K562 (cell line): ENCODE results near the gene SCUBE2.

Experiments used
- CTCF ChIP-seq, 3 experiments: IDR thresholded peaks in 2 of 3; conservative IDR thresholded peaks in 1 of 3; 2 replicates each; pipeline ENCODE4 v1.5.1; 2011 to 2012; ENCODE audit warnings: low read length in 3 of 3, mild to moderate bottlenecking in 3 of 3, control low read depth in 2 of 3, improper control_type of control experiment in 1 of 3, inconsistent platforms in 1 of 3, low read depth in 1 of 3, mixed read lengths in 1 of 3, moderate library complexity in 1 of 3; ENCODE audit not compliant: insufficient read depth in 2 of 3
- E2F5 ChIP-seq: sonication (generic); formaldehyde crosslinking; IDR thresholded peaks from 2 replicates; pipeline ENCODE4 v1.8.0; 2022; ENCODE audit warnings: mild to moderate bottlenecking, missing genetic modification reagents
- MAZ ChIP-seq, 2 experiments: fragments of 450-650 bp in 1 of 2; sonication (generic) in 1 of 2; formaldehyde crosslinking; IDR thresholded peaks in 1 of 2; conservative IDR thresholded peaks in 1 of 2; 2 replicates each; pipeline versions ENCODE4 v1.4.0 to v1.5.0; 2020; ENCODE audit warnings: mild to moderate bottlenecking in 1 of 2, missing genetic modification reagents in 1 of 2
- POLR2A ChIP-seq: fragments of 450-650 bp; conservative IDR thresholded peaks from 2 replicates; pipeline ENCODE4 v1.6.1; 2016

GRCh38 chr11:9019861-9020260 lies 71.5 kb downstream of the SCUBE2 start:
- TF ChIP-seq MAZ (CRISPR knock-in tag; conservative IDR thresholded peaks at IDR 0.05 in 1 of 2, IDR thresholded peaks at IDR 0.05 in 1 of 2) (no peak), CTCF (IDR thresholded peaks at IDR 0.05 in 2 of 3, conservative IDR thresholded peaks at IDR 0.05 in 1 of 3; ENCODE audit: insufficient read depth in 2 of 3, low read depth in 1 of 3, low read length in 3 of 3) (no peak), POLR2A (no peak), E2F5 (no peak)
